K562 (cell line): ENCODE data around the gene HIRIP3. TPM values are rescaled to one million over a fixed set of nuclear protein-coding genes. Genes with fewer than 3 reads are reported as not detected.

Source experiments
- ATAC-seq: fragments of 200-7000 bp; cut with Tn5 transposase; 3 replicates; pipeline ENCODE4 v1.9.1; 2020; ENCODE audit warnings: moderate library complexity
- BruUV-seq: library from RNA; stranded (reverse); fragments of 400-500 nt; replicated peaks from 2 replicates; lab custom pipeline; 2021; lab: Mats Ljungman, UMichigan
- CTCF ChIA-PET: fragments of 300-600 bp; formaldehyde crosslinking; extraction: SDS; loops from one replicate; lab custom pipeline; 2021; ENCODE audit warnings: low intra/inter-chr PET ratio; lab: Yijun Ruan, JAX
- POLR2A ChIA-PET: fragments of 300-600, 350-650 bp; sonication (Branson Sonifier 250); formaldehyde crosslinking; extraction: SDS; loops from one replicate; lab custom pipeline; 2021; ENCODE audit warnings: antibody characterized with exemption, inconsistent platforms; lab: Yijun Ruan, JAX
- DNase-seq, 4 experiments: peaks; one replicate each; pipeline versions ENCODE4 v3.0.0 to v3.0.0-alpha.2; 2011 to 2018; ENCODE audit warnings: low spot score in 3 of 4, mixed read lengths in 3 of 4; ENCODE audit errors: extremely low read depth in 1 of 4
- FAIRE-seq: peaks from 2 replicates; lab custom pipeline; 2011; peaks lifted over from hg19 to GRCh38; lab: Jason Lieb, UNC
- H2AFZ ChIP-seq: 2 replicates; pipeline ENCODE4 v1.6.0; 2011; ENCODE audit warnings: low read depth, low read length, control low read depth, inconsistent platforms
- H3K27ac ChIP-seq: fragments of 200-600 bp; 3 replicates; pipeline ENCODE4 v1.8.0; 2011; ENCODE audit warnings: low read depth, mild to moderate bottlenecking, control low read depth, inconsistent platforms, low read length, moderate library complexity, mixed read lengths; ENCODE audit errors: extremely low read depth
- H3K27me3 ChIP-seq, 2 experiments: fragments of 300-600 bp in 1 of 2; 2 replicates in 1 of 2; 3 replicates in 1 of 2; pipeline versions ENCODE4 v1.6.0 to v1.8.0; 2011; ENCODE audit warnings: inconsistent platforms in 2 of 2, low read length in 2 of 2, mild to moderate bottlenecking in 1 of 2, mixed read lengths in 1 of 2, moderate library complexity in 1 of 2; ENCODE audit not compliant: control insufficient read depth in 2 of 2, insufficient read depth in 2 of 2
- H3K36me3 ChIP-seq: fragments of 300-600 bp; 3 replicates; pipeline ENCODE4 v1.8.0; 2011; ENCODE audit warnings: mild to moderate bottlenecking, low read length, inconsistent platforms; ENCODE audit not compliant: control insufficient read depth, insufficient read depth
- H3K4me1 ChIP-seq, 2 experiments: fragments of 200-600 bp in 1 of 2; replicated peaks in 1 of 2; 2 replicates in 1 of 2; 3 replicates in 1 of 2; pipeline versions ENCODE4 v1.5.1 to v1.8.0; 2011; ENCODE audit warnings: inconsistent platforms in 2 of 2, low read length in 2 of 2, mild to moderate bottlenecking in 1 of 2, mixed read lengths in 1 of 2, moderate library complexity in 1 of 2; ENCODE audit not compliant: control insufficient read depth in 2 of 2, insufficient read depth in 2 of 2
- H3K4me2 ChIP-seq: 2 replicates; pipeline ENCODE4 v1.6.1; 2011; ENCODE audit warnings: low read length, control low read depth, inconsistent platforms, mixed read lengths; ENCODE audit not compliant: insufficient read depth
- H3K4me3 ChIP-seq: fragments of 200-600 bp; sonication (generic), shearing (Covaris generic); 2 replicates; pipeline ENCODE4 v1.5.1; 2016; ENCODE audit warnings: control low read depth, inconsistent platforms
- H3K79me2 ChIP-seq: fragments of 200-600 bp; 3 replicates; pipeline ENCODE4 v1.8.0; 2011; ENCODE audit warnings: low read length, inconsistent platforms; ENCODE audit not compliant: control insufficient read depth, insufficient read depth
- H3K9ac ChIP-seq, 2 experiments: 2 replicates each; pipeline versions ENCODE4 v1.6.0 to v1.6.1; 2011; ENCODE audit warnings: low read depth in 2 of 2, low read length in 2 of 2, control low read depth in 1 of 2, inconsistent platforms in 1 of 2, mild to moderate bottlenecking in 1 of 2, mixed read lengths in 1 of 2; ENCODE audit not compliant: insufficient read depth in 1 of 2
- H3K9me1 ChIP-seq: one replicate; pipeline ENCODE4 v1.6.0; 2011; ENCODE audit warnings: inconsistent platforms, mild to moderate bottlenecking, low read length, moderate library complexity; ENCODE audit not compliant: control insufficient read depth, insufficient read depth
- H3K9me3 ChIP-seq: replicated peaks from 2 replicates; pipeline ENCODE4 v1.5.1; 2011; ENCODE audit warnings: low read depth, low read length, inconsistent platforms; ENCODE audit not compliant: control insufficient read depth, insufficient read depth
- H4K20me1 ChIP-seq: replicated peaks from 2 replicates; pipeline ENCODE4 v1.6.1; 2011; ENCODE audit warnings: low read length, inconsistent platforms, mixed read lengths; ENCODE audit not compliant: control insufficient read depth, insufficient read depth
- GTF2E2 ChIP-seq: fragments of 200-800 bp; sonication (Bioruptor generic); IDR thresholded peaks from 2 replicates; pipeline ENCODE4 v1.6.1; 2016; ENCODE audit warnings: missing genetic modification characterization, missing compliant biosample characterization
- HNRNPUL1 ChIP-seq: fragments of 200-400 bp; formaldehyde crosslinking; IDR thresholded peaks from 2 replicates; pipeline ENCODE4 v1.6.1; 2017; ENCODE audit warnings: low read length
- ILF3 ChIP-seq: fragments of 450-650 bp; IDR thresholded peaks from 2 replicates; pipeline ENCODE4 v1.6.1; 2018; ENCODE audit warnings: antibody characterized with exemption, mild to moderate bottlenecking, moderate library complexity, borderline replicate concordance
- SNIP1 ChIP-seq: fragments of 450-650 bp; IDR thresholded peaks from 2 replicates; pipeline ENCODE4 v1.7.1; 2017; ENCODE audit warnings: low read depth, mild to moderate bottlenecking
- WGBS: fragments of 100-300 bp; shearing (Covaris generic); methylation state at CpG from one replicate; pipeline ENCODE4 v1.1.6; 2016; ENCODE audit warnings: low coverage, mixed read lengths; ENCODE audit not compliant: insufficient coverage; ENCODE audit errors: missing lambda C conversion rate; 5-methylcytosine and 5-hydroxymethylcytosine counted together
- in situ Hi-C: fragments of 300-500 bp; cut with MboI; formaldehyde crosslinking; loops from 4 replicates; pipeline ENCODE4 v1.15.0; 2018; ENCODE audit warnings: inconsistent platforms, mixed read lengths
- intact Hi-C: fragments of 100-400 bp; cut with micrococcal nuclease; formaldehyde crosslinking; loops from 2 replicates; pipeline ENCODE4 v1.14.2; 2022
- polyA plus RNA-seq, 8 experiments: library from polyadenylated mRNA; depleted of rRNA in 4 of 8; stranded (reverse) in 5 of 8; unstranded in 3 of 8; fragments of >200 nt; fragmentation: Nextera tagmentation in 2 of 8; fragmentation: Illumina TruSeq in 1 of 8; extraction: Ambion mirVana in 2 of 8; extraction: Trizol in 1 of 8; gene quantifications; 2 replicates each; pipeline versions ENCODE4 v1.2.1 to v1.2.3, GENCODE V29; 2011 to 2014; ENCODE audit warnings: inconsistent platforms in 1 of 8, missing spikeins in 1 of 8
- total RNA-seq, 7 experiments: library from RNA; depleted of rRNA in 6 of 7; stranded (reverse); fragments of >200 nt in 6 of 7; fragmentation: Illumina TruSeq in 2 of 7; extraction: Trizol in 2 of 7; gene quantifications; 2 replicates each; pipeline versions ENCODE4 v1.2.1 to v1.2.3, GENCODE V29; 2011 to 2021; ENCODE audit warnings: low replicate concordance in 1 of 7
- TF ChIP-seq, protein P1 (sequence below): fragments of 450-650 bp; IDR thresholded peaks from 2 replicates; pipeline ENCODE4 v1.6.1; 2016; ENCODE audit warnings: antibody characterized with exemption
- TF ChIP-seq, protein P2 (sequence below), 2 experiments: fragments of 450-650 bp; formaldehyde crosslinking in 1 of 2; IDR thresholded peaks; 2 replicates each; pipeline versions ENCODE4 v1.4.0 to v1.6.1; 2014 to 2020; ENCODE audit warnings: mild to moderate bottlenecking in 2 of 2, borderline replicate concordance in 1 of 2, low read depth in 1 of 2
- TF ChIP-seq, protein P3 (sequence below), 3 experiments: IDR thresholded peaks in 2 of 3; conservative IDR thresholded peaks in 1 of 3; 2 replicates each; pipeline ENCODE4 v1.5.1; 2011 to 2012; ENCODE audit warnings: low read length in 3 of 3, mild to moderate bottlenecking in 3 of 3, control low read depth in 2 of 3, improper control_type of control experiment in 1 of 3, inconsistent platforms in 1 of 3, low read depth in 1 of 3, mixed read lengths in 1 of 3, moderate library complexity in 1 of 3; ENCODE audit not compliant: insufficient read depth in 2 of 3

Gene HIRIP3
- total and polyA plus RNA-seq, 9 of the 15 experiments (the other 6 are each of a cell fraction or from before 2014, with no cell fraction given), result 3.3 to 38.2 (median 18.2) TPM

DNA sequence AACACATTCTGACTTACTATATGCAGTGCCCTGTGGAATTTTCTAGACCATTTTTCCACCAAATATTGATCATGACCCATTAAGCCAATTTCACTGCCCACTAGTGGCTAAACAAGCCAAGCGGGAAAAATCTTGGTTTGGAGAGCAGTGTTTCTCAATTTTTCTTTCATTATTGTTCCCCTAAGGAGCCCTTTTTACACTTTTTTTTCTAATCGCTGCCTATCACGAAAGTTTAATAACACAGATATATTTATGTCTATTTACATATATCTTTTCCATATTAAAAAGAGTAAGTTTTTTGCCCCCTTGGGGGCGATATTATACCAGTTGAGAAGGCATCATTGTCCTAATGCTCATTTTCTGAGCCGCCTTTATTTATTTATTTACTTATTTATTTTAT is 46.4 kb upstream of the HIRIP3 start:
- H3K79me2 ChIP-seq, result no peaks in the 10 kb centered on the region
- peak; percentile 57 for FAIRE-seq
- no peak overlapping the region for H3K4me2 ChIP-seq
- H3K4me1 ChIP-seq, result peaks cover 0 to 5% of the 10 kb centered on the region in 2 experiments; a peak in 3 of 5 replicates
- no peaks in the 10 kb centered on the region for H4K20me1 ChIP-seq
- intact Hi-C loops (no loop called here), in situ Hi-C loops (no loop called here)
- H3K4me3 ChIP-seq, result no peak overlapping the region
- peaks cover 0 to 8% of the 10 kb centered on the region in 2 experiments; a peak in 2 of 5 replicates for H3K27me3 ChIP-seq
- H3K27ac ChIP-seq, result no peak overlapping the region
- H2AFZ ChIP-seq, result no peak overlapping the region
- no TSS peak for BruUV-seq
- no peak overlapping the region for H3K9ac ChIP-seq
- no peaks in the 10 kb centered on the region for H3K9me1 ChIP-seq
- peak in 1 of 4 experiments; percentile 44 for DNase-seq
- ATAC-seq, result no peak
- POLR2A ChIA-PET, result interaction anchor here (1.1 kb wide), 1 partner anchor 11 kb away, joined by 3 read pairs; a partner anchor contains a TSS
- no peaks in the 10 kb centered on the region for H3K36me3 ChIP-seq
- no peaks in the 10 kb centered on the region for H3K9me3 ChIP-seq
- WGBS, result 0% methylated on average over 5 of the region's 5 CpGs
- CTCF ChIA-PET, result interaction anchor here (0.6 to 0.7 kb wide), 2 partner anchors 98 to 652 kb away, joined by 3 read pairs; no protein-coding TSS in a partner anchor
- TF ChIP-seq ILF3, result no peak
- no peak for TF ChIP-seq GTF2E2 (tag)
- no peak for TF ChIP-seq HNRNPUL1
- TF ChIP-seq SNIP1, result no peak
- TF ChIP-seq, protein P1, sequence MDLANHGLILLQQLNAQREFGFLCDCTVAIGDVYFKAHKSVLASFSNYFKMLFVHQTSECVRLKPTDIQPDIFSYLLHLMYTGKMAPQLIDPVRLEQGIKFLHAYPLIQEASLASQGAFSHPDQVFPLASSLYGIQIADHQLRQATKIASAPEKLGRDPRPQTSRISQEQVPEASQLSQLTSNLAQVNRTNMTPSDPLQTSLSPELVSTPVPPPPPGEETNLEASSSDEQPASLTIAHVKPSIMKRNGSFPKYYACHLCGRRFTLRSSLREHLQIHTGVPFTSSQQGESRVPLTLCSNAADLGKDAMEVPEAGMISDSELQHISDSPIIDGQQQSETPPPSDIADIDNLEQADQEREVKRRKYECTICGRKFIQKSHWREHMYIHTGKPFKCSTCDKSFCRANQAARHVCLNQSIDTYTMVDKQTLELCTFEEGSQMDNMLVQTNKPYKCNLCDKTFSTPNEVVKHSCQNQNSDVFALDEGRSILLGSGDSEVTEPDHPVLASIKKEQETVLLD, result no peak
- TF ChIP-seq, protein P2, sequence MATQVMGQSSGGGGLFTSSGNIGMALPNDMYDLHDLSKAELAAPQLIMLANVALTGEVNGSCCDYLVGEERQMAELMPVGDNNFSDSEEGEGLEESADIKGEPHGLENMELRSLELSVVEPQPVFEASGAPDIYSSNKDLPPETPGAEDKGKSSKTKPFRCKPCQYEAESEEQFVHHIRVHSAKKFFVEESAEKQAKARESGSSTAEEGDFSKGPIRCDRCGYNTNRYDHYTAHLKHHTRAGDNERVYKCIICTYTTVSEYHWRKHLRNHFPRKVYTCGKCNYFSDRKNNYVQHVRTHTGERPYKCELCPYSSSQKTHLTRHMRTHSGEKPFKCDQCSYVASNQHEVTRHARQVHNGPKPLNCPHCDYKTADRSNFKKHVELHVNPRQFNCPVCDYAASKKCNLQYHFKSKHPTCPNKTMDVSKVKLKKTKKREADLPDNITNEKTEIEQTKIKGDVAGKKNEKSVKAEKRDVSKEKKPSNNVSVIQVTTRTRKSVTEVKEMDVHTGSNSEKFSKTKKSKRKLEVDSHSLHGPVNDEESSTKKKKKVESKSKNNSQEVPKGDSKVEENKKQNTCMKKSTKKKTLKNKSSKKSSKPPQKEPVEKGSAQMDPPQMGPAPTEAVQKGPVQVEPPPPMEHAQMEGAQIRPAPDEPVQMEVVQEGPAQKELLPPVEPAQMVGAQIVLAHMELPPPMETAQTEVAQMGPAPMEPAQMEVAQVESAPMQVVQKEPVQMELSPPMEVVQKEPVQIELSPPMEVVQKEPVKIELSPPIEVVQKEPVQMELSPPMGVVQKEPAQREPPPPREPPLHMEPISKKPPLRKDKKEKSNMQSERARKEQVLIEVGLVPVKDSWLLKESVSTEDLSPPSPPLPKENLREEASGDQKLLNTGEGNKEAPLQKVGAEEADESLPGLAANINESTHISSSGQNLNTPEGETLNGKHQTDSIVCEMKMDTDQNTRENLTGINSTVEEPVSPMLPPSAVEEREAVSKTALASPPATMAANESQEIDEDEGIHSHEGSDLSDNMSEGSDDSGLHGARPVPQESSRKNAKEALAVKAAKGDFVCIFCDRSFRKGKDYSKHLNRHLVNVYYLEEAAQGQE (IDR thresholded peaks at IDR 0.05; ENCODE audit: borderline replicate concordance), result peak; percentile 8; the same call in 1 of the 2 replicates
- TF ChIP-seq, protein P2 (CRISPR knock-in tag; IDR thresholded peaks at IDR 0.05; ENCODE audit: low read depth), result no peak
- TF ChIP-seq, protein P3, sequence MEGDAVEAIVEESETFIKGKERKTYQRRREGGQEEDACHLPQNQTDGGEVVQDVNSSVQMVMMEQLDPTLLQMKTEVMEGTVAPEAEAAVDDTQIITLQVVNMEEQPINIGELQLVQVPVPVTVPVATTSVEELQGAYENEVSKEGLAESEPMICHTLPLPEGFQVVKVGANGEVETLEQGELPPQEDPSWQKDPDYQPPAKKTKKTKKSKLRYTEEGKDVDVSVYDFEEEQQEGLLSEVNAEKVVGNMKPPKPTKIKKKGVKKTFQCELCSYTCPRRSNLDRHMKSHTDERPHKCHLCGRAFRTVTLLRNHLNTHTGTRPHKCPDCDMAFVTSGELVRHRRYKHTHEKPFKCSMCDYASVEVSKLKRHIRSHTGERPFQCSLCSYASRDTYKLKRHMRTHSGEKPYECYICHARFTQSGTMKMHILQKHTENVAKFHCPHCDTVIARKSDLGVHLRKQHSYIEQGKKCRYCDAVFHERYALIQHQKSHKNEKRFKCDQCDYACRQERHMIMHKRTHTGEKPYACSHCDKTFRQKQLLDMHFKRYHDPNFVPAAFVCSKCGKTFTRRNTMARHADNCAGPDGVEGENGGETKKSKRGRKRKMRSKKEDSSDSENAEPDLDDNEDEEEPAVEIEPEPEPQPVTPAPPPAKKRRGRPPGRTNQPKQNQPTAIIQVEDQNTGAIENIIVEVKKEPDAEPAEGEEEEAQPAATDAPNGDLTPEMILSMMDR (IDR thresholded peaks at IDR 0.05 in 2 of 3, conservative IDR thresholded peaks at IDR 0.05 in 1 of 3; ENCODE audit: insufficient read depth in 2 of 3, low read depth in 1 of 3, low read length in 3 of 3), result peak in 2 of 3 experiments; percentile 51 to 76; a peak in 5 of 6 replicates
